Muscle of back (tissue), 11 donors: Measurements from ENCODE around the gene NLRX1. TPM values are rescaled to one million over a fixed set of nuclear protein-coding genes. Genes with fewer than 3 reads are reported as not detected.
"Not testable (repeated sequence)": the region's sequence is repeated elsewhere in the genome, so short reads cannot be mapped to it uniquely, and the experiment has no call there.

ENCODE experiments used
- DNase-seq, 3 donors: peaks; one replicate each; pipeline versions ENCODE4 v3.0.0 to v3.0.0-alpha.2; 2013
- polyA plus RNA-seq, 10 donors: library from polyadenylated mRNA; unstranded; fragments of 120-200 nt; gene quantifications; one replicate each; pipeline ENCODE4 v1.2.1, GENCODE V29; 2013; ENCODE audit not compliant: insufficient read length in 10 of 10

The NLRX1 gene
- polyA plus RNA-seq, 10 donors = 9.7 to 12.4 (median 11.6) TPM

- peak in 2 of 3 donors; percentile 45 to 54 for DNase-seq
Observed at GRCh38 chr11:119206511-119207414, 38.2 kb downstream of the NLRX1 start.

GRCh38 chr11:119207415-119207960, 39.0 kb downstream of the NLRX1 start:
- no peak for DNase-seq

GRCh38 chr11:119209186-119209585, 40.7 kb downstream of the NLRX1 start:
- DNase-seq = no peak

- DNase-seq = no peak
Observed at GRCh38 chr11:119210050-119210449, 41.5 kb downstream of the NLRX1 start.

DNA sequence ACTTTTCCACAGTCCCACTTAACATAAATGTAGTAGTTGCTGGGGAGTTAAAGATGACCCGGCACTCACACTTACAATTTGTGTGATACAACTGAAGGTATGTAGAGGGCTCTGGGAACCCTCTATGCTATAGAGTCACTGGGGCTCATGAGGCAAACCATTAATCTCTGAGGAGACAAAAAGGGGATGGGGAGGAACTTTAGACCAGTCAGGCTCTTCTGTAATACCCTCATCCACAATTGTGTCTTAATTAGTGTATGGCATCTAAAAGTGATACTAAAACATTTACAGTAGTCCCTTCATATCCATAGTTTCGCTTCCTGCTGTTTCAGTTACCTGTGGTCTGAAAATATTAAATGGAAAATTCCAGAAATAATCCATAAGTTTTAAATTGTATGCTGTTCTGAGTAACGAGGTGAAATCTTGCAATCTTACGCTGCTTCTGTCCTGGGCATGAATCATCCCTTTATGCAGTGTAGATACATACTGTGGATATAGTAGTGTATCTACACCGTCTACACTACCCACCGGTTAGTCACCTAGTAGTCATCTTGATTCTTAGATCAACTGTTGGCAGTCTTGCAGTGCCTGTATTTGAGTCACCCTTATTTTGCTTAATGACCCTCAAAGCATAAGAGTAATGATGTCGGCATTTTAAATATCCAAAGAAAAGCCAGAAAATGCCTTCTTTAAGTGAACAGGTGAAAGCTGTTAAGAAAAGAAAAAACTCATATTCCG, 49.8 kb downstream of the NLRX1 start:
- peak in 1 of 3 donors; percentile 89 for DNase-seq

DNA sequence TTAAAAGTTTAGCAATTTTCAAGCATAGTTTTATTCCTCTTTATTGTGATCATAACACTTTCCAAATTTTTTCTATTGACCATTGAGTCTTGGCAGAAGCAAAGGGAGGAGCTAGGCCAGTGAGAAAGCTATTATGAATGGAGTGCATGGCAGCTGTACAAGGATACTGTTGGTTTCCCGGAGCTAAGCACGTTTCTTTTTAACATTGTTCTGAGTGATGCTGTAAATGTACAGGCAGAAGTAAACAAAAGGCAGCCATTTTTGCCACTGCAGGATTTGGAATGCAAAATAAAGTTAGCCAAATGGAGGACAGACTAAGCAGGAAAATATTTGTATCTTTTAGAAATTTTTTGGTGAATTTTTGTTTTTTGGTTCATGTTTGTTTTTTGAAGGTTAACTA, 53.8 kb downstream of the NLRX1 start:
- DNase-seq = peak in 2 of 3 donors; percentile 63 to 78

GRCh38 chr11:119222891-119223290, 54.4 kb downstream of the NLRX1 start:
- no peak for DNase-seq

DNA sequence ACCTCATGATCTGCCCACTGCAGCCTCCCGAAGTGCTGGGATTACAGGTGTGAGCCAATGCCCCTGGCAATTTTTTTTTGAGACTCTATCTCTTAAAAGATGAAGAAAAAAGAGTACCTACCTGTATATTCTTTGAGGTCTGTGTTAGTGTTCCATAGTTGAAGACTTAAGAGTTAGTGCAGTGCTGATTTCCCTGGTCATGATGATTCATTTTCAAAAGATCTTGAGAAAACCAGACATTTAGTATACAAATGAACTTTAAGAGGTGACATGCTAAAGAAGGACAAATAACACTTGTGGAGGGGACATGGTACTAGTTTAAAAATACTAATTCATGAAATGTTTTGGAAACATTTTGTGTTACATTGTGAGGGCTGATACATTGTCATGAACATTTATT, 55.3 kb downstream of the NLRX1 start:
- DNase-seq = no peak

GRCh38 chr11:119228535-119229287, 60.2 kb downstream of the NLRX1 start:
- not testable (repeated sequence) for DNase-seq

- no peak for DNase-seq
Observed at GRCh38 chr11:119229288-119229672, 60.8 kb downstream of the NLRX1 start.

- no peak for DNase-seq
Observed at GRCh38 chr11:119229741-119230140, 61.2 kb downstream of the NLRX1 start.

Other genes with a start within 250 kb of the NLRX1 start
- 10 to 100 TPM; 48.2 to 88.1 (median 62.4) TPM for gene BCL9L, start 242.8 kb upstream of the NLRX1 start, polyA plus RNA-seq
- 1 to 10 TPM in 4 of 10 donors, under 1 TPM in 6; 0.56 to 2.4 (median 0.87) TPM for gene UPK2, start 212.4 kb upstream of the NLRX1 start, polyA plus RNA-seq
- under 1 TPM in 2 of 10 donors, not detected in 8; 0.22 to 0.30 TPM for gene FOXR1, start 197.0 kb upstream of the NLRX1 start, polyA plus RNA-seq
- gene CENATAC, start 170.6 kb upstream of the NLRX1 start, polyA plus RNA-seq = 10 to 100 TPM in 8 of 10 donors, 1 to 10 TPM in 2; 7.1 to 28.2 (median 12.0) TPM
- 1,000 to 10,000 TPM; 1,511 to 2,041 (median 1,652) TPM for gene RPS25, start 150.4 kb upstream of the NLRX1 start, polyA plus RNA-seq
- 10 to 100 TPM; 41.7 to 55.9 (median 48.0) TPM for gene TRAPPC4, start 150.0 kb upstream of the NLRX1 start, polyA plus RNA-seq
- 10 to 100 TPM in 5 of 10 donors, 1 to 10 TPM in 5; 8.4 to 13.0 (median 10.0) TPM for gene SLC37A4, start 137.8 kb upstream of the NLRX1 start, polyA plus RNA-seq
- 10 to 100 TPM; 35.3 to 62.1 (median 41.8) TPM for gene HYOU1, start 111.5 kb upstream of the NLRX1 start, polyA plus RNA-seq
- 10 to 100 TPM; 24.9 to 35.4 (median 27.8) TPM for gene VPS11, start 100.9 kb upstream of the NLRX1 start, polyA plus RNA-seq
- gene HMBS, start 83.8 kb upstream of the NLRX1 start, polyA plus RNA-seq = 10 to 100 TPM; 18.2 to 28.9 (median 23.0) TPM
- 10 to 100 TPM; 24.4 to 35.7 (median 30.7) TPM for gene DPAGT1, start 66.9 kb upstream of the NLRX1 start, polyA plus RNA-seq
- gene C2CD2L, start 61.4 kb upstream of the NLRX1 start, polyA plus RNA-seq = 1 to 10 TPM; 6.4 to 9.4 (median 7.1) TPM
- gene HINFP, start 47.1 kb upstream of the NLRX1 start, polyA plus RNA-seq = 10 to 100 TPM; 13.7 to 25.0 (median 17.8) TPM
- gene ABCG4, start 19.7 kb upstream of the NLRX1 start, polyA plus RNA-seq = under 1 TPM; 0.10 to 0.60 (median 0.32) TPM
- under 1 TPM in 5 of 10 donors, not detected in 5; 0.09 to 0.34 (median 0.22) TPM for gene NHERF4, start 16.8 kb downstream of the NLRX1 start, polyA plus RNA-seq
- gene CBL, start 37.6 kb downstream of the NLRX1 start, polyA plus RNA-seq = 10 to 100 TPM; 10.1 to 16.7 (median 13.2) TPM
- gene MCAM, start 148.4 kb downstream of the NLRX1 start, polyA plus RNA-seq = 100 to 1,000 TPM; 177 to 226 (median 196) TPM
- gene RNF26, start 165.8 kb downstream of the NLRX1 start, polyA plus RNA-seq = 10 to 100 TPM; 11.7 to 22.9 (median 16.1) TPM
- gene C1QTNF5, start 172.2 kb downstream of the NLRX1 start, polyA plus RNA-seq = 10 to 100 TPM; 15.2 to 36.1 (median 25.4) TPM
- gene MFRP, start 178.0 kb downstream of the NLRX1 start, polyA plus RNA-seq = under 1 TPM in 1 of 10 donors, not detected in 9; 0.07 TPM
- 10 to 100 TPM; 18.1 to 66.0 (median 44.8) TPM for gene USP2, start 213.0 kb downstream of the NLRX1 start, polyA plus RNA-seq